ENCODE data around the gene OBP2B.
"Not testable (repeated sequence)": the region's sequence is repeated elsewhere in the genome, so short reads cannot be mapped to it uniquely, and the experiment has no call there.

GRCh38 chr9:133208171-133208879, 725 bp downstream of the OBP2B start:
- not testable (repeated sequence) for TF ChIP-seq EZH2 (IDR thresholded peaks at IDR 0.05); POLR2AphosphoS5 (IDR thresholded peaks at IDR 0.05; ENCODE audit: borderline replicate concordance, low read depth, low read length); FOXP2 (optimal IDR thresholded peaks at IDR 0.05; ENCODE audit: control extremely low read depth, extremely low read length, insufficient read depth)
